ENCODE data around the gene RNASE13.

RNASE13 gene

DNA sequence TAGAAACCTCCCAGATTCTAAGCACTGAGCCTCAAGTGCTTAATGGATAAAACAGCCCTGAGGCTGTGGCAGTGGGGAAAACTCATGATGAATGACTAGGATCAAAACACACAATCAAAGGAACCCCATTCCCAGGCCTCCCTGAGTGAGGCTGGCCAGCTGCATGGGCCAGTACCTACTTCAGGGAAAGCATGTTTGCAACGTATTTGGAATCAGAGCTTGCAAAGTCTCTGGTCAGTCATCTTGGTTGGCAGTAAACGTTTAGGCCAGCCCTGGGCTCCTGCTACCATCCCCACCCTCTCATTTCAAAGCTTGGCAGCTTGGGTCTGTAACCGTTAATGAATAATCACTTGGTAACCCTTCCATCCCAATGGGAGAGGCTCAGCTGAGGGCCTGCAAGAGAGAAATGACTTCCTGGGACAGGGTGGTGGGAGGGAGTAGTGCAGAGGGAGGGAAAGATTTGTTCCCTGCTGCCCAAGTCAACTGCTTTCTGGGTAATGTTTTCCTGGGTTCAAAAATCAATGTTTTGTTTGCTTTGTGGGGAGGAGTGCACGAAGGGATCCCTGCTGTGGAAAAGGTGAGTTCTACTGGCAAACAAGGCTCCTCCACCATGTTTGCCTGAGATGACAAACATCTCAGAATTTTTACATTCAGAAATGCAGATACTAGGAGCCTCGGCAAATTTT, 21.0 kb upstream of the RNASE13 start:
- no peak for DNase-seq
- TF ChIP-seq CTCF (IDR thresholded peaks at IDR 0.05; ENCODE audit: low read depth, low read length), result no peak
- Histone ChIP-seq H3K4me3 (ENCODE audit: low read depth, low read length) (no peak overlapping the region), H3K27ac (no peak overlapping the region), H3K27me3 (ENCODE audit: insufficient read depth, low read depth, severe bottlenecking) (no peaks in the 10 kb centered on the region), H3K36me3 (no peaks in the 10 kb centered on the region), H3K9me3 (ENCODE audit: severe bottlenecking) (no peaks in the 10 kb centered on the region)

DNA sequence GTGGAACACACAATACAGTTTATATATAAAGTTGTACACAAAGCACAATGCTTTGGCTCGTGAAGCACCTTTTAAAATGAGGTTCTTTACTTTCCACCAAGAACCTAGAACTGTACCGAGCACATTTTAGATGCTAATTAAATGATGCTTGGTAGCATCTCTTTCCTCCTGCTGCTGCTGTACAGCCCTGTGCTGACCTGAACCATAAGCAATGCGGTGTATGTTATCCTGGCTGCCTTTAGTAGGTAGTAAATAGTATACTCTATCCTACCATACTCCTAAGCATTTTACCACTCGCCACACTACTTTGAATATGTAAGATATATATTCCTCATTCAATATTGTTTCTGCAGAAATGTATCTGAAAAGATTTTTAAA, 20.1 kb upstream of the RNASE13 start:
- H3K4me3 ChIP-seq (ENCODE audit: low read depth, low read length), result no peak overlapping the region
- no peak for DNase-seq
- H3K27ac ChIP-seq, result no peak overlapping the region
- no peaks in the 10 kb centered on the region for H3K9me3 ChIP-seq (ENCODE audit: severe bottlenecking)
- no peaks in the 10 kb centered on the region for H3K36me3 ChIP-seq
- no peaks in the 10 kb centered on the region for H3K27me3 ChIP-seq (ENCODE audit: insufficient read depth, low read depth, severe bottlenecking)
- no peak for TF ChIP-seq CTCF (IDR thresholded peaks at IDR 0.05; ENCODE audit: low read depth, low read length)

GRCh38 chr14:21054123-21054767, 19.6 kb upstream of the RNASE13 start:
- H3K27ac ChIP-seq, result no peak overlapping the region
- TF ChIP-seq CTCF (IDR thresholded peaks at IDR 0.05; ENCODE audit: low read depth, low read length), result no peak
- no peak for DNase-seq
- H3K9me3 ChIP-seq (ENCODE audit: severe bottlenecking), result no peaks in the 10 kb centered on the region
- no peaks in the 10 kb centered on the region for H3K27me3 ChIP-seq (ENCODE audit: insufficient read depth, low read depth, severe bottlenecking)
- no peak overlapping the region for H3K4me3 ChIP-seq (ENCODE audit: low read depth, low read length)
- no peaks in the 10 kb centered on the region for H3K36me3 ChIP-seq

DNA sequence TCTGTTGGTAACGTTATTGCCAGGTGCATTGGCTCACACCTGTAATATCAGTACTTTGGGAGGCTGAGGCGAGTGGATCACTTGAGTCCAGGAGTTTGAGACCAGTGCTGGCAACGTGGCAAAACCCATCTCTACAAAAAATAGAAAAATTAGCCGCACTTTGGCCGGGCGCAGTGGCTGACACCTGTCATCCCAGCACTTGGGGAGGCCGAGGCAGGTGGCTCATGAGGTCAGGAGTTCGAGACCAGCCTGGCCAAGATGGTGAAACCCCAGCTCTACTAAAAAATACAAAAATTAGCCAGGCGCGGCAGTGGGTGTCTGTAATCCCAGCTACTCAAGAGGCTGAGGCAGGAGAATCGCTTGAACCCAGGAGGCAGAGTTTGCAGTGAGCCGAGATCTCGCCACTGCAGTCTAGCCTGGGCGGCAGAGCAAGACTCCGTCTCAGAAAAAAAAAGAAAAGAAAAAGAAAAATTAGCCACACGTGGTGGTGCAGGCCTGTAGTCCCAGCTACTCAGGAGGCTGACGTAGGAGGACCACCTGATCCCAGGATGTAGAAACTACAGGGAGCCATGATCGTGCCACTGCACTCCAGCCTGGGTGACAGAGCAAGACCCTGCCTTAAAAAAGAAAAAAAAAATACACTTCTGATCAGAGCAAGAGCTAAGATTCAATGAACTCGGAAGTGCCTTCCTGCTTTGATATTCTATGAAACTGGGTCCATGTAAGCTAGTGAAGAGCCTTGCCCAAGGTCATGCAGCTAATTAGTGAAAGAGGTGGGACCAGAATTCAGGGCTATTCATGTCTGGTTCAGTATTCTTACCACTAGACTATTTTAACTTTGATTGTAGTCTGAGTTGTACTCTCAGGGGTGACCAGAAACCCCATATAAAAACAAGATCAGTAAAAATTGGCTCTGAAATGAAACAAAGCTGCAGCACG, 18.8 kb upstream of the RNASE13 start:
- Histone ChIP-seq H3K27me3 (ENCODE audit: insufficient read depth, low read depth, severe bottlenecking) (no peaks in the 10 kb centered on the region), H3K9me3 (ENCODE audit: severe bottlenecking) (no peaks in the 10 kb centered on the region), H3K36me3 (no peaks in the 10 kb centered on the region), H3K27ac (no peak overlapping the region), H3K4me3 (ENCODE audit: low read depth, low read length) (no peak overlapping the region)
- TF ChIP-seq CTCF (IDR thresholded peaks at IDR 0.05; ENCODE audit: low read depth, low read length), result no peak
- no peak for DNase-seq

- Histone ChIP-seq H3K27me3 (ENCODE audit: insufficient read depth, low read depth, severe bottlenecking) (no peaks in the 10 kb centered on the region), H3K9me3 (ENCODE audit: severe bottlenecking) (no peaks in the 10 kb centered on the region), H3K36me3 (no peaks in the 10 kb centered on the region), H3K27ac (no peak overlapping the region), H3K4me3 (ENCODE audit: low read depth, low read length) (no peak overlapping the region)
- no peak for TF ChIP-seq CTCF (IDR thresholded peaks at IDR 0.05; ENCODE audit: low read depth, low read length)
- DNase-seq, result no peak
Measured at GRCh38 chr14:21050597-21050996, 16.0 kb upstream of the RNASE13 start.
